LNCaP clone FGC (cell line): ENCODE results near the gene KRT3.

Experiments used
- DNase-seq: peaks from one replicate; pipeline ENCODE4 v3.0.0-alpha.2; 2011; ENCODE audit warnings: low read depth
- H3K4me3 ChIP-seq: 2 replicates; pipeline ENCODE4 v1.5.1; 2011; ENCODE audit warnings: mild to moderate bottlenecking, low read depth, low read length, control low read depth
- TF ChIP-seq, protein P1 (sequence below): IDR thresholded peaks from 2 replicates; pipeline ENCODE4 v1.5.1; 2012; ENCODE audit warnings: mild to moderate bottlenecking; ENCODE audit not compliant: control insufficient read depth, insufficient read depth; ENCODE audit errors: extremely low read depth

KRT3 gene

DNA sequence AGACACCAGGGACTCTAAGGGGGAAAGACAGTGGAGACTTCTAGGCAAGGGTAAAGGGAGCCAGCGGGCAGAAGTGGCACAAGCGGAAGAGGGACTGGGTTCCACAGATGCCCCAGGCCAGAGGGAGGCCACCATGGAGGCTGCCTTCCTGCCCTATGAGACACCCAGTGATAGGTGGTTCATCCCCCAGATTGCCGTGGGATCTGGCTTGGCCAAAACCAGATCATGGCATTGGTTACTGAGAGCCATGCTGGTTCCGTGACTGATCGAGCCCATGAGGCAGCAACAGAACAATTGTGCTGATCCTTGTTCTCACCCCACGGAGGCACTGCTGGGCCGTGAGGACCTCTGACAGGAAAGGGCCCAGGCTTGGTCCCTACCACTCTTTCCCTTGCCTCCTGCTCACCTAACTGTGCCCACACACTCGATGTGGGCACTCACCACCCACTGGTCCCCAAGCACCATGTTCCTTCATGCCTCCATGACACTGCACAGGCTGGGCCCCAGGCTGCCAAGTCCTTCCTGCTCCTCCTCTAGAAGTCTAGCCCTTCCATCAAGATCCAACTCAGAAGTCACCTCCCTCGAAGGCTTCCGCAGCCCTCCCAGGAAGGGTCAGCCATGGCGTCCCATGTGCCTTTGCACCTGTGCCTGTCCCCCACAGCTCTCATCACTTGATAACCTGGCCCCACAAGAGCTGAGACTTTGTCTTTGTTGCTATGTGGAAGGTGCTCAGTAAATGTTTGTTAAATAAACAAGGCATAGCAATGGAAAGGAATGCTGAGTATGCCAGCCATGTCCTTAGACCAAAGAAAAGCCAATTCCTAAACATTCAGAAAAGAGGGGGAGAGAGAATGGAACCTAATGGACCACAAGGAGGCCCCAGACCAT lies 30.9 kb upstream of the KRT3 start:
- H3K4me3 ChIP-seq: no peak overlapping the region
- no peak for DNase-seq
- TF ChIP-seq, protein P1, sequence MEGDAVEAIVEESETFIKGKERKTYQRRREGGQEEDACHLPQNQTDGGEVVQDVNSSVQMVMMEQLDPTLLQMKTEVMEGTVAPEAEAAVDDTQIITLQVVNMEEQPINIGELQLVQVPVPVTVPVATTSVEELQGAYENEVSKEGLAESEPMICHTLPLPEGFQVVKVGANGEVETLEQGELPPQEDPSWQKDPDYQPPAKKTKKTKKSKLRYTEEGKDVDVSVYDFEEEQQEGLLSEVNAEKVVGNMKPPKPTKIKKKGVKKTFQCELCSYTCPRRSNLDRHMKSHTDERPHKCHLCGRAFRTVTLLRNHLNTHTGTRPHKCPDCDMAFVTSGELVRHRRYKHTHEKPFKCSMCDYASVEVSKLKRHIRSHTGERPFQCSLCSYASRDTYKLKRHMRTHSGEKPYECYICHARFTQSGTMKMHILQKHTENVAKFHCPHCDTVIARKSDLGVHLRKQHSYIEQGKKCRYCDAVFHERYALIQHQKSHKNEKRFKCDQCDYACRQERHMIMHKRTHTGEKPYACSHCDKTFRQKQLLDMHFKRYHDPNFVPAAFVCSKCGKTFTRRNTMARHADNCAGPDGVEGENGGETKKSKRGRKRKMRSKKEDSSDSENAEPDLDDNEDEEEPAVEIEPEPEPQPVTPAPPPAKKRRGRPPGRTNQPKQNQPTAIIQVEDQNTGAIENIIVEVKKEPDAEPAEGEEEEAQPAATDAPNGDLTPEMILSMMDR: no peak

DNA sequence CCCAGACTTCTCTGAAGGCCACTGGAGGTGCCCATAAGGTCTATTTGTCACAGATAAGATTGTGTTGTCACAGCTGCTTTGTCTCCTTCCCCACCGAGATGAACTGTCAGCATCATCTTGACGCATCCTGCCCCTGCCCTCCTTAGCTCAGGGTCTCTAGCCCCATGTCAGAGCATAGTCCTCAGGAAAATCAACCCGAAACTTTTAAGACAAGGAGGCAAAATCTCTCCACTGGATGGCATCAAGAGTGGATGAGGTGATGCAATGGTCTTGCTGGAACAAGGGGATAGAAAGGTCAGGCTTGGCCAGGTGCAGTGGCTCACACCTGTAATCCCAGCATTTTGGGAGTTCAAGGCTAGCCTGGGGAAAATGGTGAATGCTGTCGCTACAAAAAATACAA lies 30.0 kb upstream of the KRT3 start:
- H3K4me3 ChIP-seq: no peak overlapping the region
- TF ChIP-seq, protein P1: no peak
- DNase-seq: no peak

- no peak overlapping the region for H3K4me3 ChIP-seq
- no peak for DNase-seq
- TF ChIP-seq, protein P1: no peak
Measured at GRCh38 chr12:52824741-52825410, 29.0 kb upstream of the KRT3 start.

GRCh38 chr12:52823761-52824450 lies 28.0 kb upstream of the KRT3 start:
- TF ChIP-seq, protein P1: no peak
- no peak overlapping the region for H3K4me3 ChIP-seq
- DNase-seq: no peak

DNA sequence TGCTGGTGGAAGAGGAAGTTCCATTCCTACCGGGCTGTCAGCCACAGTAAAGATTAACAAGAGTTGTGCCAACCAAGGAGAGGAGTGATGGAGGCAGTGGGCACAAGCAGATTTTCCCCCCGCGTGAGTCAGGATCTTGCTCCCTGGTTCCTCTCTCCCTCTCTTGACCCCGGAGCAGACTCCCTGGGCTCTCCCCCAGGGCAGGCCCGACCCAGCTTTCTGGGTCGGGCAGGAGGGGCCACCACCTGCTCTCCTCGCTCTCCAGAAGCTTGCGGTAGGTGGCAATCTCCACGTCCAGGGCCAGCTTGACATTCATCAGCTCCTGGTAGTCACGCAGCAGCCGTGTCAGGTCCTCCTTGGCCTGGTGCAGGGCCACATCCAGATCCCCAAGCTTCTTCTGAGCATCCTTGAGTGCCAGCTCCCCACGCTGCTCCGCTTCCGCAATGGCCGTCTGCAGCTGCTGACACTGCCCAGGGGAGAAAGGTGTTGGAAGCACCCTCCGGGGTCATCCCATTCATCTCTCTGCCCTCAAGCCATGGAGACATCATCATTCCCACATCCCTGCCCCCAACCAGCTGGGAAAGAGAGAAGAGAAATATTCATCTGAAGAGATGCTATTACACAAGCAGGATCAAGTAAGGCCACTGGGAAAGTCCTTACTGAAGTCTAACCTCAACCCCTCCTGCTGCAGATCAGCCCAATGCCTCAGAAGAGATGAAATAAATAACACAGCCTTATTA lies 27.0 kb upstream of the KRT3 start:
- H3K4me3 ChIP-seq: no peak overlapping the region
- TF ChIP-seq, protein P1: no peak
- no peak for DNase-seq

DNA sequence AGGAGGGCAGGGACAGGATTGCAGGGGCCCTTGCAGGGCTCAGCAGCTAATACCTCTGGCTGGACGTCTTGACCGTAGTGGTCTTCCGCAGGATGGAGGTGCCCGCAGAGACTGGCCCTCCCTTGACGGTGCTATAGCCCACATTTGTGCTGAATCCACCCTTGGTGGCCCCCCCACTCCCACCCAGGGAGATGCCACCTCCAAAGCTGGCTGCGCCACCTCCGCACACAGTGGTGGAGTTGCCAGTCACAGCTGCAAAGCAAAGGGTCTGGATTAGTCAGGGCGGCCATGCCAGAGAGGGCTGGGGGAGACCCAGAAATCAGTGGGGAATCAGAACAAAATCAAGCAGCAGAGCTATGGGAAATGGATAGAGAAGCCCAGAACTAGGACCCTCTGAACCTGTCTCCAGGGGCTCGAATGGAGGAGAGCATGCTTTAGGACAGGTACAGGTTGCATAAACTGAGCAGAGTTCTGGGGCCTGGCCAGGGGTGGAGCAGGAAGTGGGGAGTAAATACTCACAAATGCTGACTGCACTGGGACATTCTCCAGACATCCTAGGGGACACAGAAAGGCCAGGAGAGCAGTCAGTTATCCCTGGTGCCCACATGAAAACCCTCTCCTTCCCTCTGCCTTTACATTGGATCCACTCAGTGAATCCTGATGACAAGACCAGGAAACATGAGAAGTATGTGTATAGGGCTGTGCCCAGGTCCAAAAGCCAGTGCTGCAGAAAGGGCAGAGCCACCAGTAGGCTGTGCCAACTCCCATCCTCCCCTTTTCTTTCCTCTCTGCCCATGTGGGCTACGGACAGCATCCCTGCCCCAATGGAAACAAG lies 26.1 kb upstream of the KRT3 start:
- no peak overlapping the region for H3K4me3 ChIP-seq
- DNase-seq: no peak
- TF ChIP-seq, protein P1: no peak
